Omental fat pad (tissue), 4 donors: ENCODE results near the gene RAPGEF4. TPM values are rescaled to one million over a fixed set of nuclear protein-coding genes. Genes with fewer than 3 reads are reported as not detected.
A peak's percentile ranks its signal among the peaks of the same experiment; 100 is the strongest.

Experiments used
- ATAC-seq: fragments of 150-250 bp; one replicate; pipeline ENCODE4 v1.9.1; 2016; ENCODE audit warnings: mild to moderate bottlenecking, moderate library complexity; ENCODE audit not compliant: low FRiP score
- DNase-seq: peaks from one replicate; pipeline ENCODE4 v3.0.0-alpha.2; 2019; ENCODE audit warnings: low spot score
- CTCF ChIP-seq, 3 donors: fragments of 450-650 bp; IDR thresholded peaks; one replicate each; pipeline ENCODE4 v1.5.1; 2016 to 2017; ENCODE audit warnings: antibody characterized with exemption in 3 of 3, mild to moderate bottlenecking in 3 of 3, moderate library complexity in 2 of 3
- total RNA-seq, 4 donors: library from RNA; depleted of rRNA; stranded (reverse); fragments of >200 nt; gene quantifications; one replicate each; pipeline ENCODE4 v1.1.0, GENCODE V29; 2016

Gene RAPGEF4
- total RNA-seq, 4 donors from 2014 or later = 11.7 to 25.6 (median 20.0) TPM

- DNase-seq (no peak), ATAC-seq (no peak)
- no peak for TF ChIP-seq CTCF (IDR thresholded peaks at IDR 0.05)
Measured at GRCh38 chr2:172861098-172861497, 125.5 kb downstream of the RAPGEF4 start.

GRCh38 chr2:172861656-172862476, 126.2 kb downstream of the RAPGEF4 start:
- no peak for TF ChIP-seq CTCF (IDR thresholded peaks at IDR 0.05)
- DNase-seq = no peak
- ATAC-seq = no peak

GRCh38 chr2:172863341-172863740, 127.7 kb downstream of the RAPGEF4 start:
- ATAC-seq (no peak), DNase-seq (no peak)
- no peak for TF ChIP-seq CTCF (IDR thresholded peaks at IDR 0.05)

- peak; percentile 36 for DNase-seq
- ATAC-seq = no peak
- TF ChIP-seq CTCF (IDR thresholded peaks at IDR 0.05) = no peak
Measured at GRCh38 chr2:172864182-172864581, 128.5 kb downstream of the RAPGEF4 start.

- no peak for TF ChIP-seq CTCF (IDR thresholded peaks at IDR 0.05)
- DNase-seq (no peak), ATAC-seq (no peak)
Measured at GRCh38 chr2:172865422-172865821, 129.8 kb downstream of the RAPGEF4 start.

GRCh38 chr2:172869861-172870260, 134.2 kb downstream of the RAPGEF4 start:
- ATAC-seq (no peak), DNase-seq (no peak)
- no peak for TF ChIP-seq CTCF (IDR thresholded peaks at IDR 0.05)

GRCh38 chr2:172870396-172870795, 134.8 kb downstream of the RAPGEF4 start:
- DNase-seq = no peak

More at GRCh38 chr2:172870396-172870795, 134.8 kb downstream of the RAPGEF4 start:
- no peak for ATAC-seq
- TF ChIP-seq CTCF (IDR thresholded peaks at IDR 0.05) = no peak
